HG03039 (cell line): ENCODE measurements around the gene STK31.
"Not testable (repeated sequence)": the region's sequence is repeated elsewhere in the genome, so short reads cannot be mapped to it uniquely, and the experiment has no call there.

Experiments
- ATAC-seq: cut with Tn5 transposase; IDR thresholded peaks from one replicate; pipeline ENCODE4 v1.9.1; 2021; ENCODE audit warnings: mild to moderate bottlenecking, moderate library complexity; ENCODE audit not compliant: unreplicated experiment

STK31 gene

DNA sequence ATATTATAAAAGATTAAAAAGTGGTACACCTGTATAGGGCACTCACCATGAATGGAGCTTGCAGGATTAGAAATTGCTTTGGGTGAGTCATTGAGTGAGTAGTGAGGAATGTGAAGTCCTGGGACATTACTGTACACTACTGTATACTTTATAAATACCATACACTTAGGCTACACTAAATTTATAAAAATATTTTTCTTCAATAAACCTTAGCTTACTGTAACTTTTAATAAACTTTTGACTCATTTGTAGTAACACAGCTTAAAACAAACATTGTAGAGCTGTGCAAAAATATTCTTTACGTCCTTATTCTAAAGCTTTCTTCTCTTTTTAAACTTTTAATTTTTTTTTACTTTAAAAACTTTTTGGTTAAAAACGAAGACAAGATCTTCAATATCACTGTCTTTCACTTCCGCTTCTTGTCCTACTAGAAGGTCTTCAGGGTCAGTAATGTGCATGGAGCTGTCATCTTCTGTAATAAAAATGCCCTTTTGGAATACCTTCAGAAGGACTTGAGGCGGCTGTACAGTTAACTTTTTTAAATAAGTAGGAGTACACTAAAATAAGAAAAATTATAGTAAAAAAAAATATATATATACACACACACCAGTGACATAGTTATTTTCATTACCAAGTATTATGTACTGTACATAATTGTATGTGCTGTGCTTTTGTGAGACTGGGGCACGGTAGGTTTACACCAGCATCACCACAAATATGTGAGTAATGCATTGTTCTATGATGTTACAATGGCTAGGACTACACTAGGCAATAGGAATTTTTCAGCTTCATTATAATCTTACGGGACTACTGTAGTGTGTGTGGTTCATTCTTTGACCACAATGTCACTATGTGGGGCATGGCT lies 3.5 kb downstream of the STK31 start:
- ATAC-seq = no peak

DNA sequence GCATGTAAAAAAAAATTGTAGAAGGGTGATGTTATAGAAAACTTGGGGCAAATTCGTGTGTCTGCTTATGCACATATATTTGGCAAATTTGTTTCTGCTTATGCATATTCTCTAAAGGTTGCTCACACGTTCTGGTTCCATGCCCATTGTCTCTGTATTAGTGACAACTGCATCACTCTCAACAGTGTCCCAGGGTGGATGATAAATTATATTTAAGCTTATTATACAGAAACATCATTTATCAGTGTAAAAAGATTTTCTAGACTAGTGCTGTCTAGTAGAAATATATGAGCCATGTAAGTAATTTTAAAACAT lies 4.1 kb downstream of the STK31 start:
- ATAC-seq = no peak

DNA sequence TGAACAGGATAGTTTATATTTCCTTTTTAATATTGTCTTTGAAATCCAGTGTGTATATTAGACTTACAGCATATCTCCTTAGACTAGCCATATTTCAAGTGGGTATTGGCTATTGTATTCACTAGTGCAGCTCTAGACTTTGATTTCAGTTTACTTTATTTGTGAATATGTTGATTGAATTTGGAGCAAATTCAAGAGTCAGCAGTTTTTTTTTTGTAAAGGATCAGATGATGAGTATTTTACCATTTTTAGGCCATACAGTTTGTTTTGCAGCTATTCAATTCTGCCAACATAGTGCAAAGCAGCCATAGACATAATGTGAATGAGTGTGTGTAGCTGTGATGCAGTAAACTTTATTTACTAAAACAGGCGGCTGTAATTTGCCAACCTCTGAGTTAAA lies 4.6 kb downstream of the STK31 start:
- no peak for ATAC-seq

DNA sequence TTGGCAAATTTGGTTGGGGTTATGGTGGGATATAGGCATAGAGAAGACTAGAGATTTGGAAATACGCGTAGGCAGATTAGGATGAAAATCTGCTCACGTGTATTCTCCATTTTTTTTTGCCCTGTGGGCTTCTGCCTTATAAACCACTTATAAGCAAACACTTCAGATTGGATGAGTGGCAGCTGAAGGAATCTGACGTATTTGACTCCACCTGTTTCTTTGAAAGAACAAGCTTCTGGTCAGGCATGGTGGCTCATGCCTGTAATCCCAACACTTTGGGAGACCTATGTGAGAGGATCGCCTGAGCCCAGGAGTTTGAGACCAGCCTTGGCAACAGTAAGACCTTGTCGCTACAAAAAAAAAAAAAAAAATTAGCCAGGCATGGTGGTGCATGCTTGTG lies 5.1 kb downstream of the STK31 start:
- ATAC-seq = no peak

DNA sequence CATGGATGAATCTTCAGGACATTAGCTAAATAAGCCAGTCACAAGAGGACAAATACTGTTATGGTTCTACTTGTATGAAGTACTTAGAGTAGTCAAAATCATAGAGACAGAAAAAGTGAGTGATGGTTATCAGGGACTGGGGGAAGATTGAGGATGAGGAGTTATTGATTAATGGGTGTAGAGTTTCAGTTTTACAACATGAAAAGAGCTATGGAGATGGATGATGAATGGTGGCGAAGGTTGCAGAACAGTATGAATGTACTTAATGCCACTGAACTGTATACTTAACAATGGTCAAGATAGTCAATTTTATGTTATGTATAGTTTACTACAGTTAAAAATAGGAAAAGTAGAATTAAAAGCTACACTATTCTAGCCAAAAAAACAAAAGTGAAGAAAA lies 7.8 kb downstream of the STK31 start:
- ATAC-seq = no peak

DNA sequence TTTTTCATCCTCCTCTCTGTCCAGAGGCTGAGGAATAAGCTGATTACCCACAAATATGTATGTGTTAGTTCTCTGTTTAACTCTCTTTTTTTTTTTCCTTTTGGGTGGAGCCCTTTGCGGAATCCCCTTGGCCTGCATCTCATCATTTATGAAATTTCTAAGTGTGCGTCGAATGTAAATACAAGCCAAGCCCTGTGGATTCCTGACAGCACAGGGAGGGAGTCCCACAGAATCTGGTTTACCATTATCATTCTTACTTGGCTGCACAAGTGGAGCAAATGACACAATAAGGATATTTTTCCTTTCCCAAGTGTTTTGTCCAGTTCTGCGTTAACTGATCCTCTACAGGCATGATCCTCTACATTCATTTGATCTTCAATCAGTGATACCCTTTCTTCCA lies 11.4 kb downstream of the STK31 start:
- no peak for ATAC-seq

DNA sequence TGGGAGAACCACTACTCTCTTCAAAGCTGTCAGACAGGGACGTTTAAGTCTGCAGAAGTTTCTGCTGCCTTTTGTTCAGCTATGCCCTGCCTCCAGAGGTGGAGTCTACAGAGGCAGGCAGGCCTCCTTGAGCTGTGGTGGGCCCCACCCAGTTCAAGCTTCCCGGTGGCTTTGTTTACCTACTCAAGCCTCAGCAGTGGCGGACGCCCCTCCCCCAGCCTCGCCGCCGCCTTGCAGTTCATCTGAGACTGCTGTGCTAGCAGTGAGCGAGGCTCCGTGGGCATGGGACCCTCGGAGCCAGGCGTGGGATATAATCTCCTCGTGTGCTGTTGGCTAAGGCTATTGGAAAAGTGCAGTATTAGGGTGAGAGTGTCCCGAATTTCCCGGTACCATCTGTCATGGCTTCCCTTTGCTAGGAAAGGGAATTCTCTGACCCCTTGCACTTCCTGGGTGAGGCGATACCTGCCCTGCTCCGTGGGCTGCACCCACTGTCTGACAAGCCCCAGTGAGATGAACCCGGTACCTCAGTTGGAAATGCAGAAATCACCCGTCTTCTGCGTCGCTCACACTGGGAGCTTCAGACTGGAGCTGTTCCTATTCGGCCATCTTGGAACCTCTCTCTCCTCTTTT lies 12.7 kb downstream of the STK31 start:
- ATAC-seq = not testable (repeated sequence)

DNA sequence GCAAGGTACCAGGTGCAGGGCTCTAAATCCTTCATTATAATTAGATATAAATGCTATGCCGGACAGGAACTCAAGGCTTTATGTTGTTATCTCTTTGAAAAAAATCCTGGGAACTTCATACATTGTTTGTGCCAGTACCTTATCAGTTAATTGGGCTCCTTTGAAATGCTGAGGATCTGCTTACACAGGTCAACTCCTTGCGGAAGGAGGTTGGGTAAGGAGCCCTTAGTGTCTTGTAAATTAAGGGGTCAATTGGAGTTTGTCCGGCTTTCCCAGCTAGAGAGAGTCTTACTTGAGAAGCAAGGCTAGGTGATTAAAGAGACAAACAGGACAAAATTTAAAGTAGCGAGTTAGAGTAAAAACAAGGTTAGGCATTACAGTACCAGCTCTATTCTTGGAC lies 14.1 kb downstream of the STK31 start:
- not testable (repeated sequence) for ATAC-seq

DNA sequence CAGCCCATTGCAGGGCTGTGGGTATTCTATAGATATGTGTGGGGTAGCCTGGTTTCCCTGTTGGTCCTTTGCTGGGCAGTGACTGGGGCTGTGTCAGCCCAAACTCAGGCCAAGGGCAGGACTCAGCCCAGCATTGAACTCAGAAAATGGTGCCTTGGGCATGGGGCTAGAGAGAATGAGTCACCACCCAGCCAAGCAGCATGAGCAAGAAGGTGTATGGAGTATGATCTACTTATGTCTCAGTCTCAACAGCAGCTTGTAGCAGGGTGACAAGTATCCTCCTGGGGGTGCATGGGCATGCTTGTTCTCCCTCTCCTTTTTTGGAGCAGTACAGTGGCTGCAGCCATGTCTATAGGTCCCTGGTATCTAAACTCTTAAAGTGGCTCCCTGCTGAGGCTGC lies 32.0 kb downstream of the STK31 start:
- no peak for ATAC-seq

DNA sequence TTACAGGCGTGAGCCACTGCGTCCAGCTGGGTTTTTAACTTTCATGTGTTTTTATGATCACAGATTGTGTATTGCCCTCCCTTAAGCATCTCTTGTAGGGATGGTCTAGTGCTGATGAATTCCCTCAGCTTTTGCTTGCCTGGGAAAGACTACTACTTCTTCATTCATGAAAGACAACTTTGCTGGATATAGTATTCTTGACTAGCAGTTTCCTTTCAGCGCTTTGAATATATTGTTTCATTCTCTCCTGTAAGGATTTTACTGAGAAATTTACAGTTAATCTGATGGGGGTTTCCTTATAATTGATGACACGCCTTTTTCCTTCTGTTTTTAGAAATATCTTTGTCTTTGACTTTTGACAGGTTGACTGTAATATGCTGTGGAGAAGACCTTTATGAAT lies 33.2 kb downstream of the STK31 start:
- no peak for ATAC-seq

DNA sequence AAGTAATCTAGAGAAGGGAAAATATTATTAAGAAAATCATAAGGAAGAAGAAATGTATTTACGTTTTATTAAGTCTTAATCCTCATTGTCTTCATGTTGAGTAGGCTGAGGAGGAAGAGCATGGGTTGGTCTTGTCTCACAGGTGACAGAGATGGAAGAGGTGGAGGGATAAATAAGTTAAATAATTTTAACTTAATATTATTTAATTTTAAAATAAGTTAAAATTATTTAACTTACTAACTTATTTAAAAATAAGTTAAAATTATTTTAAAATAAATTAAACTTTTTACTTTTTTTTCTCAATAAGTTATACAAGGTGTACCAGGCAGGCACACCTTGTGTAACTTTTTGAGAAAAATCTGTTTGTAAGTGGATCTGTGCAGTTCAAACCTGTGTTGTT lies 36.6 kb downstream of the STK31 start:
- no peak for ATAC-seq

DNA sequence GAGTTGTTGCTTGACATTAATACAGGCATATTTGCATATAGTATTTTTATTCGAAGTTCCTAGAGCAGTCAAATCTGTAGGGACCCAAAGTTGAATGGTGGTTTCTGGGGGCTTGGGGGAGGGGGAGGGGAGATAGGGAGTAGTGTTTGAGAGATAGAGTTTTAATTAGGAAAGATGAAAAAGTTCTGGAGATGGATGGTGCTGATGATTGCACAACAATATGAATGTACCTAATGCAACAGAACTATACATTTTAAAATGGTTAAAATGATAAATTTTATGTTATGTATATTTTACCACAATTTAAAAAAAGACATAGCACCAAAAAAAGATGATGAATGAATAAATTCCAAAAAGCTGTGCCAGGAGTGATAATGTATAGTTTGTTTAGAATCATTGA lies 41.8 kb downstream of the STK31 start:
- no peak for ATAC-seq

DNA sequence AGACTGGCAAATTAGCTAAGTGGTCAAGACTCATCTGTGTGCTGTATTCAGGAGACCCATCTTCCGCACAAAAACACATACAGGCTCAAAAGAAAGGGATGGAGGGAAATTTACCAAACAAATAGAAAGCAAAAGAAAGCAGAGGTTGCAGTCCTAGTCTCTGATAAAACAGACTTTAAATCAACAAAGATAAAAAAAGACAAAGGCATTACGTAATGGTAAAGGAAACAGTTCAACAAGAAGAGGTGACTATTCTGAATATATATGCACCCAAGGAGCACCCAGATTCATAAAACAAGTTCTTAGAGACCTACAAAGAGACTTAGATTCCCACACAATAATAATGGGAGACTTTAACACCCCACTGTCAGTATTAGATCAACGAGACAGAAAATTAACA lies 48.8 kb downstream of the STK31 start:
- not testable (repeated sequence) for ATAC-seq

DNA sequence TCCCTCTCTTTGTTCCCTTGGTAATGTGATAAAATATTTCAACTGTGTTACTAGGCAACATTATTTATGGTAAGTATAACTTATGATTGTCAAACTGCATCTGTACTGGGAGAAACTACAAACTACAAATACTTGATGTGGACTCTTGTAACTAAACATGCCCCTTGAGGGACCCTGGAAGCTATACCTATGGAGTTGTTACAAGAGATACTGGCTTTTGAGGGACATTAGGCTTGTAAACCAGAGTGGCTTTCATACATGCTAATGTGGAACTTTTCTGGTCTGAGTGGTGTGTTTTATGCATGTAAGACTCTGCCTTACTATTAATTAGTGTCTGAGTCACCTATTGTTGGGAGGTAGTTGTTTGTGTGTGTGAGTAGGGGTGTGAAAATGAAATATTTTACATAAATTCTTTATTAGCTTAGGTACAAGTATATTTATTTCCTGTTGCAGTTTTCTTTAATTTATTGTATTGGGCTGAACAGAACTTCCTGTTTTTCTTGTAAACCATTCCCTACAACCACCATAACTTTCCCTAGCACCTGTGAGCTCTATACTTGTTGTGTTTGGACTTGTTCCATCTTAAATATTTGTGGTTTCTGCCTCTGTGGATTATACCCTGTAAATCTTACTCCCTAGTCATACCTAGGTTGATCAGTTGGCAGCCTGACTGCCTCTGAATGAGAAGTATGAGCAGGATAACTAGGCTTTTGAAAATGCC lies 49.8 kb downstream of the STK31 start:
- no peak for ATAC-seq

DNA sequence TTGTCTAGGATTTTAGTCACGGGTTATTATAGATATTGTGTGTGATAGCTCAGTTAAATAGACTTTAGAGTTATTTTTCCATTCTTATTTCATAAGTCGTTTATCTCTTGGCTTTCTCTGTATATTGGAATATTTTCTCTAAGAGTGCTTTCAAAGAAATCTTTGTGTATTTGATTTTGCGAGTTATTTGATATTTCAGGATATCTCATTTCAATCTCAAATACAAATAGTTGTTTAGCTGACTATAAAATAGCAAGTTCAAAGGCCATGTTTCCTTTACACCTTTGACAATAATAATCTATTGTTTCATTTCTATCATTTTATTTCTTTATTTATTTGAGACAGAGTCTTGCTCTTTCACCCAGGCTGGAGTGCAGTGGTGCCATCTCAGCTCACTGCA lies 55.9 kb downstream of the STK31 start:
- ATAC-seq = no peak

DNA sequence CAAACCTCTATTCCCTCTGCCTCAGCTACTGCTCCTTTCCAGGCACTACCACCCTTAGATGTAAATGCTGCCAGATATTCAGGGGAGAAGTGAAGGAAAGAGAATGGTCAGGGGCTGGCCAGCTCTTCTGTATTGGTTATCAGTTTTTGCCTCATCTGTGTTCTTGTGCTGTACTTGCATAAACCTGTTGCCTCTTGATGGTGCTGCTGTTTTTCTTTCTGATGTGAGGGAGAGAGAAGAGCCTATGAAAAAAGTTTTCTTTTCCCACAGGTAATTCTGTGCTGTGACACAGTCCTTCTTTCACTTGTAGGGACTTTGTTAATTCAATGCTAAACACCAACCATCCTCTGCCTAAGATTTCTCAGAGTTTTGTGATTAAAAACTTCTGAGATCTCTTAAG lies 57.5 kb downstream of the STK31 start:
- no peak for ATAC-seq

DNA sequence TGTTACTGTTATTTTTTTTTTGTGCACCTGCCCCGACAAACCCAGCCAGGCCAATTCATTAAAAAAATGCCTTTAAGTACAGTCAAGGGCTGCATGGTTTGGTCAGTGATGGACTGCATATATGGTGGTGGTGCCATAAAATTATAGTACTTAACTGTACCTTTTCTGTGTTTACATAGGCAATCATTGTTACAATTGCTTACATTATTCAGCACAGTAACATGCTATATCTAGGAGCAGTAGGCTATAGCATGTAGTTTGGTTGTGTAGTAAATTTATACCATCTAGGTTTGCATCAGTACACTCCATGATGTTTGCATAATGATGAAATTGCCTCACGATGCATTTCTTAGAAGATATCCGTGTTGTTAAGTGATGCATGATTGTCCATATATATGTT lies 58.0 kb downstream of the STK31 start:
- no peak for ATAC-seq

DNA sequence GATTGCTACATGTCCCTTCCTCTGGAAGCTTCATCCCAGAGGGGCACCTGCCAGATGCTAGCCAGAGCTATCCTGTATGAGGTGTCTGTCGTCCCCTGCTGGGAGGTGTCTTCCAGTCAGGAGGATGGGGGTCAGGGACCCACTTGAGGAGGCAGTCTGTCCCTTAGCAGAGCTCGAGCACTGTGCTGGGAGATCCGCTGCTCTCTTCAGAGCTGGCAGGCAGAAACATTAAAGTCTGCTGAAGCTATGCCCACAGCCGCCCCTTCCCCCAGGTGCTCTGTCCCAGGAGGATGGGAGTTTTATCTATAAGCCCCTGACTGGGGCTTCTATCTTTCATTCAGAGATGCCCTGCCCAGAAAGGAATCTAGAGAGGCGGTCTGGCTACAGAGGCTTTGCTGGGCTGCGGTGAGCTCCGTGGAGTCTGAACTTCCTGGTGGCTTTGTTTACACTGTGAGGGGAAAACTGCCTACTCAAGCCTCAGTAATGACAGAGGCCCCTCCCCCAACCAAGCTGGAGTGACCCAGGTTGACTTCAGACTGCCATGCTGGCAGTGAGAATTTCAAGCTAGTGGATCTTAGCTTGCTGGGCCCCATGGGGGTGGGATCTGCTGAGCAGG lies 69.3 kb downstream of the STK31 start:
- ATAC-seq = not testable (repeated sequence)

DNA sequence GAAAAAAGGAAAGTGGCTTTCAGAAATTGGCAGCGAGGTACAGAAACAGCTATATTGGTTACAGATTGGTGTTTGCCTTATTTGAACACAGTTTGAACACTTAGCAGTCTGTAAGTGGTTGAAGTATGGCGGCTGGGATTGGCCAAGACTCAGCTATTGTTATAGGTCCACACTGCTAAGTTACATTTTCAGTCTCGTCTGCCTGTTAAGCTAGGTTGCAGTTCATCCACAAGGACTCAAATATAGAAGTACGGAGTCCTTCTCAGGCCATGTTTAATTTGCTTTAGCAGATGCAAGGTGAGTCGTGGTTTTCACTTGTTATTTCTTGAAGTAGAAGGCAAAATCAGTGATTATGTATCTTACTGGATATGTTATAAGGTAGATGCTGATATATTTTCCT lies 73.1 kb downstream of the STK31 start:
- no peak for ATAC-seq

DNA sequence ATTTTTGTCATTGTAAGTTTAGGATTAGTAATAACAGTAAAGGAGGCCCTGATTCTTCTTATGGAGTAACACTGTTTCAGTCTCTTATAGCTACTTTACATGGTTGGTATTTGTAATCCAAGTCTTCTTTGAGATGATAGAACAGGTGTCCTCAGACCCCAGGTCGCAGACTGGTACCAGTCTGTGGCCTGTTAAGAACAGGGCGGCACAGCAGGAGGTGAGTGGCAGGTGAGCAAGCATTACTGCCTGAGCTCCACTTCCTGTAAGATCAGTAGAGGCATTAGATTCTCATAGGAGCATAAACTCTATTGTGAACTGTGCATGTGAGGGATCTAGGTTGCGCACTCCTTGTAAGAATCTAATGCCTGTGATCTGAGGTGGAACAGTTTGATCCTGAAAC lies 77.3 kb downstream of the STK31 start:
- ATAC-seq = no peak

DNA sequence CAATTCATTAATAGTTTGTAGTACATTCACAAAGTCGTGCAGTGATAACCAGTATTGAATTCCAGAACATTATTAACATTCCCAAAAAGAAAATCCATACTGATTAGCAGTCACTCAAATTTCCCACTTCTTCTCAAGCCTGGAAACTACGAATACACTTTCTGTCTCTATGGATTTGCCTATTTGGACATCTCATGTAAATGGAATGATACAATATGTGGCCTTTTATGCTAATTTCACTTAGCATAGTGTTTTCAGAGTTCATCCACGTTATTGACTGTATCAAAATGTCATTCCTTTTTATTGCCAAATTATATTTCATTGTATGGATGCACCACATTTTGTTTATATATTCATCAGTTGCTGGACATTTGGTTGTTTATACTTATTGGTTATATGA lies 78.8 kb downstream of the STK31 start:
- no peak for ATAC-seq

DNA sequence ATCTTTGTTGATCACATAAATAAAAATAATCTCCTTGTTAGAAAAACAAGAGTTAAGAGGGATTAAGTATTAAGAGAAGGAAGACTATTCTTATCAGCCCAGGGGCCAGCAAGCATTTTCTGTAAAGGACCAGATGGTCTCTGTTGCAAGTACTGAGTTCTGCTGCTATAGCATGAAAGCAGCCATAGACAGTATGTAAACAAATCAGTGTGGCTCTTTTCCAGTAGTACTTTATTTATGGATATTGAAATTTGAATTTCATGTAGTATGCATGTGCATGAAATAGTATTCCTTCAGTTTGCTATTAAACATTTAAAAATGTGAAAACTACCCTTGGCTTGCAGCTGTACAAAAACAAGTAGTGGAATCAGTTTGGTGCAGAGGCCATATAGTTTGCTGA lies 81.7 kb downstream of the STK31 start:
- ATAC-seq = no peak
